Measurements from ENCODE around the gene MIAT. TPM values are rescaled to one million over a fixed set of nuclear protein-coding genes. Genes with fewer than 3 reads are reported as not detected.

Gene MIAT
- total and polyA plus RNA-seq, 2 of the 13 experiments (the other 11 are each of a cell fraction or from before 2014, with no cell fraction given) = 0.04 TPM; not detected in 1

DNA sequence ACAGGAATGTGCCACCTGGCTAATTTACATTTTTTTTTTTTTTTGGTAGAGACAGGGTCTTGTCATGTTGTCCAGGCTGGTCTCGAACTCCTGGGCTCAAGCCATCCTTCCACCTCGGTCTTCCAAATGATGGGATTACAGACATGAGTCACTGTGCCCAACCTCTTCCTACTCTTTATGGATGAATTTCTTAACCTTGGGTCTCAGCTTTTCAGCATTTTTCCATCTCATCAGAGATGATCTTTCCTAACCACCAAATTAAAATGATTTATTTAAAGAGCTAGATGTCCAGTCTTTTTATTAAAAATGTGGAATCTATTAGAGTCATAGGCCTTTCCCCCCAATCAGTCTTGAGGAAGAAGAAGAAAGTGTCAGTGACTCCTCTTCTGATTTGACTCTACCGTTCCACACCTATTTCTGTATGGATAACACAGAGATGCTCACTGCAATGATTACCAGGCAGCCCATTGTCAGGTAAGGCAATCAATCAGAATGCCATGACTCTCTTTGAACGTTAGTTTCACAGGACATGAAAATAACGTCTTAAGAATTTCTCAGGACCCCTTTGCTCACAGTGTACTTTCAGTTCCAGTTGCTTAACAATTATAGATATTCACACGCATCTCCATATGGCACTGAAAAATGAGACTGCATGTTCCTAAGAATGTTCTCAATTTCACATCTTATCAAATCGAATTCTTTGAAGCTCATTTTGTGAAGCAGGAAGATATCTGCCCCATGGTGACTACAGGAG lies 51.0 kb downstream of the MIAT start:
- Histone ChIP-seq H2AFZ (ENCODE audit: low read length) (no peak overlapping the region), H4K20me1 (ENCODE audit: insufficient read depth, low read length) (no peaks in the 10 kb centered on the region), H3K36me3 (replicated peaks in 1 of 2; ENCODE audit: control insufficient read depth in 1 of 2, insufficient read depth in 2 of 2, low read length in 2 of 2) (no peaks in the 10 kb centered on the region), H3K9ac (ENCODE audit: insufficient read depth, low read depth, low read length) (no peak overlapping the region), H3K4me2 (ENCODE audit: low read depth, low read length) (no peak overlapping the region), H3K27ac (ENCODE audit: extremely low read length, insufficient read depth, low read length) (no peak overlapping the region), H3K79me2 (ENCODE audit: insufficient read depth, low read length) (no peaks in the 10 kb centered on the region), H3K27me3 (ENCODE audit: control insufficient read depth in 1 of 2, insufficient read depth in 2 of 2, low read length in 2 of 2) (no peaks in the 10 kb centered on the region), H3K9me3 (ENCODE audit: low read length) (0 out of 2 replicates have a peak, but pooled peaks cover 3% of the 10 kb centered on the region), H3K4me3 (replicated peaks in 1 of 3; ENCODE audit: insufficient read depth in 1 of 3, low read depth in 2 of 3, low read length in 3 of 3) (no peak overlapping the region), H3K4me1 (ENCODE audit: insufficient read depth, low read length) (no peaks in the 10 kb centered on the region)
- POLR2A ChIA-PET = no interaction called here
- FAIRE-seq = no peak
- TF ChIP-seq ZNF713 (CRISPR knock-in tag; IDR thresholded peaks at IDR 0.05) (no peak), ZNF253 (CRISPR knock-in tag; IDR thresholded peaks at IDR 0.05; ENCODE audit: borderline replicate concordance) (no peak), ZNF788 (CRISPR knock-in tag; IDR thresholded peaks at IDR 0.05; ENCODE audit: borderline replicate concordance) (no peak), IRF1 (CRISPR knock-in tag; IDR thresholded peaks at IDR 0.05; ENCODE audit: low read depth) (no peak), PCBP2 (optimal IDR thresholded peaks at IDR 0.05; ENCODE audit: low read depth, low read length, poor library complexity, severe bottlenecking) (no peak), ZNF552 (CRISPR knock-in tag; IDR thresholded peaks at IDR 0.05; ENCODE audit: borderline replicate concordance) (no peak), RFXANK (CRISPR knock-in tag; IDR thresholded peaks at IDR 0.05) (no peak), ZNF124 (CRISPR knock-in tag; IDR thresholded peaks at IDR 0.05) (no peak), POLR2AphosphoS2 (IDR thresholded peaks at IDR 0.05; ENCODE audit: low read depth, low read length) (no peak)
- no peak for DNase-seq (ENCODE audit: low spot score)
- ATAC-seq = no peak
- 25% methylated on average over 7 of the region's 7 CpGs for WGBS (ENCODE audit: low lambda C conversion rate)
- in situ Hi-C loops (cut with HindIII; ENCODE audit: extremely low pct_ligation_motif_present, low pct_unique_long_range_greater_than_20kb) = no loop called here
- CTCF ChIA-PET (ENCODE audit: low intra/inter-chr PET ratio, low total read pairs) = no interaction called here
- intact Hi-C loops (cut with micrococcal nuclease; ENCODE audit: unreplicated experiment) = no loop called here
- BruUV-seq (replicated peaks) = no TSS peak
